ENCODE measurements around the gene GALNS.

- no peak for TF ChIP-seq POLR2A (IDR thresholded peaks at IDR 0.05)
- no peak for TF ChIP-seq CTCF (IDR thresholded peaks at IDR 0.05)
Measured at GRCh38 chr16:88796278-88796677, 60.5 kb downstream of the GALNS start.
